MCF 10A (cell line): ENCODE measurements around the gene ATXN2. TPM values are rescaled to one million over a fixed set of nuclear protein-coding genes. Genes with fewer than 3 reads are reported as not detected.

ENCODE experiments used
- BruUV-seq: library from RNA; stranded (reverse); fragments of 400-500 nt; replicated peaks from 2 replicates; lab custom pipeline; 2021; lab: Mats Ljungman, UMichigan
- CTCF ChIA-PET: fragments of 300-600 bp; sonication (Branson Sonifier 250); formaldehyde crosslinking; extraction: SDS; loops from one replicate; lab custom pipeline; 2021; ENCODE audit warnings: antibody characterized with exemption, inconsistent platforms; lab: Yijun Ruan, JAX
- POLR2A ChIA-PET: fragments of 300-600, 350-650 bp; sonication (Branson Sonifier 250); formaldehyde crosslinking; extraction: SDS; loops from one replicate; lab custom pipeline; 2020; ENCODE audit warnings: antibody characterized with exemption, inconsistent platforms; lab: Yijun Ruan, JAX
- DNase-seq: peaks from one replicate; pipeline ENCODE4 v3.0.0-alpha.2; 2018; ENCODE audit not compliant: unreplicated experiment
- H3K27ac Mint-ChIP-seq: one replicate; pipeline ENCODE4 v1.8.0; 2022; ENCODE audit warnings: mild to moderate bottlenecking, low read depth, mixed read lengths; ENCODE audit not compliant: unreplicated experiment
- H3K27me3 Mint-ChIP-seq: one replicate; pipeline ENCODE4 v1.8.0; 2022; ENCODE audit warnings: mixed read lengths; ENCODE audit not compliant: insufficient read depth, unreplicated experiment
- H3K36me3 Mint-ChIP-seq: one replicate; pipeline ENCODE4 v1.8.0; 2022; ENCODE audit warnings: mild to moderate bottlenecking, moderate library complexity, mixed read lengths; ENCODE audit not compliant: insufficient read depth, unreplicated experiment
- H3K4me1 Mint-ChIP-seq: one replicate; pipeline ENCODE4 v1.8.0; 2022; ENCODE audit warnings: mixed read lengths; ENCODE audit not compliant: insufficient read depth, unreplicated experiment
- H3K4me3 Mint-ChIP-seq: one replicate; pipeline ENCODE4 v1.8.0; 2022; ENCODE audit warnings: mild to moderate bottlenecking, moderate library complexity, mixed read lengths; ENCODE audit not compliant: unreplicated experiment
- H3K9me3 Mint-ChIP-seq: one replicate; pipeline ENCODE4 v1.8.0; 2022; ENCODE audit warnings: mixed read lengths; ENCODE audit not compliant: unreplicated experiment
- intact Hi-C: fragments of 100-400 bp; cut with micrococcal nuclease; formaldehyde crosslinking; loops from 2 replicates; pipeline ENCODE4 v1.14.1; 2022
- total RNA-seq: library from RNA; stranded (reverse); gene quantifications from 2 replicates; pipeline ENCODE4 v1.2.3, GENCODE V29; 2022
- TF ChIP-seq, protein P1 (sequence below): fragments of 200-600 bp; IDR thresholded peaks from one replicate; pipeline ENCODE4 v1.8.0; 2022; ENCODE audit warnings: antibody characterized with exemption, mild to moderate bottlenecking; ENCODE audit not compliant: unreplicated experiment

The ATXN2 gene
- total RNA-seq, 1 experiment from 2014 or later, result 70.6 TPM

DNA sequence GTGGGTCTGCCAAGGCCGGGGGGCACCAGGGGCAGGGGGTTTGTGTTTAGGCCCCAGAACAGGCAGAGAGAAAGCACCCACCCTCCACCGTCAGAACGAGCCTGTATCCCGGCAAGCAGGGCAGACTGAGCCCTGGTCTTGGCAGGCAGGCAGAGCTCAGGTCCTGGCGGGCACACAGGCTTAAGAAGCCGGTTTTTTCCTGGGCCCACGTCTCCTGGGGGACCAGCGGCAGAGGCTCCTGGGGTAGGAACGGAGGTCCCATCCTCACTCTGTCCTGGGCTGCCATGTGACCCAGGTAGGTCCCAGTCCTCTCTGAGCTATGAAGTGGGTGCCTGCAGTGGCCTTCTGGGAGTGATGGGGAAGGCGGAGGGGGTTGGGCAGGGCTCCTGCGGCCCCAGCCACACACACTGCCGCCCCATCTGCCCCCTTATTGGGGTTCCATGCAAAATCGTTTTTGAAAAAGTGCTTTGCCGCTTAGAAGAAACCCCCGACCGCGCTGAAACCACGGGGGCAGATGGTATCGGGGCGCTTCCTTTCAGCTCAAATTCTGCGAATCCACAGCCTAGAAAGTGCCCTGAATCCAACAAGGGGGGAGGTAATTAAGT lies 169.2 kb downstream of the ATXN2 start:
- ChIA-PET CTCF (interaction anchor here (0.5 to 1.8 kb wide), 5 partner anchors 11 to 33 kb away, joined by 3 to 6 read pairs (median 4); no protein-coding TSS in a partner anchor), POLR2A (interaction anchor here (0.6 to 0.7 kb wide), 3 partner anchors 22 to 662 kb away, joined by 3 to 4 read pairs (median 4); no protein-coding TSS in a partner anchor)
- DNase-seq, result no peak
- Mint-ChIP-seq H3K27me3 (no peaks in the 10 kb centered on the region), H3K27ac (no peak overlapping the region), H3K36me3 (no peaks in the 10 kb centered on the region), H3K4me1 (peaks cover 28% of the 10 kb centered on the region), H3K9me3 (no peaks in the 10 kb centered on the region), H3K4me3 (no peak overlapping the region)
- intact Hi-C loops, result no loop called here
- no TSS peak for BruUV-seq
- TF ChIP-seq, protein P1, sequence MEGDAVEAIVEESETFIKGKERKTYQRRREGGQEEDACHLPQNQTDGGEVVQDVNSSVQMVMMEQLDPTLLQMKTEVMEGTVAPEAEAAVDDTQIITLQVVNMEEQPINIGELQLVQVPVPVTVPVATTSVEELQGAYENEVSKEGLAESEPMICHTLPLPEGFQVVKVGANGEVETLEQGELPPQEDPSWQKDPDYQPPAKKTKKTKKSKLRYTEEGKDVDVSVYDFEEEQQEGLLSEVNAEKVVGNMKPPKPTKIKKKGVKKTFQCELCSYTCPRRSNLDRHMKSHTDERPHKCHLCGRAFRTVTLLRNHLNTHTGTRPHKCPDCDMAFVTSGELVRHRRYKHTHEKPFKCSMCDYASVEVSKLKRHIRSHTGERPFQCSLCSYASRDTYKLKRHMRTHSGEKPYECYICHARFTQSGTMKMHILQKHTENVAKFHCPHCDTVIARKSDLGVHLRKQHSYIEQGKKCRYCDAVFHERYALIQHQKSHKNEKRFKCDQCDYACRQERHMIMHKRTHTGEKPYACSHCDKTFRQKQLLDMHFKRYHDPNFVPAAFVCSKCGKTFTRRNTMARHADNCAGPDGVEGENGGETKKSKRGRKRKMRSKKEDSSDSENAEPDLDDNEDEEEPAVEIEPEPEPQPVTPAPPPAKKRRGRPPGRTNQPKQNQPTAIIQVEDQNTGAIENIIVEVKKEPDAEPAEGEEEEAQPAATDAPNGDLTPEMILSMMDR, result no peak

DNA sequence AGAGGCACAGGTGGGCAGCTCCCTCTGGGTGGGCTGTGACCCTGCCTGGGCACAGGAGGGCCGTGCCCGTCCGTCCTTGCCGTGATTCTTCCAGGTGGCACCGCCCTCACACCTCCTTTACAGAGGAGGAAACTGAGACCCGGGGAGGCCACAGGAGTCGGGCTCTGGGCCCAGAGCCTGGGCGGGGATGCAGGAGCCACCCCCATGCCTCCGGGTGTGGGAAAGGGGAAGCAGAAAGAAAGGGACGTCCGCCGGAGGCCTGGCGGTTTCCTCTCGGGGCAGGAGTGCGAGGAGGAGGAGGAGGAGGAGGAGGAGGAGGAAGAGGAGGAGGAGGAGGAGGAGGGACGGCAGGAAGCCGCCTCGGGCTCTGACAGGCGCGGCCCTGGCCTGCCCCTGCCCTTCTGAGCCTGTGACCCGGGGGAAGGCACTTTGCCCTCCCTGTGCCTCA lies 170.4 kb downstream of the ATXN2 start:
- TF ChIP-seq, protein P1, result no peak
- no peak overlapping the region for H3K4me3 Mint-ChIP-seq
- H3K9me3 Mint-ChIP-seq, result no peaks in the 10 kb centered on the region
- H3K27me3 Mint-ChIP-seq, result no peaks in the 10 kb centered on the region
- H3K27ac Mint-ChIP-seq, result peak overlapping the region; percentile 51
- no TSS peak for BruUV-seq
- no peaks in the 10 kb centered on the region for H3K36me3 Mint-ChIP-seq
- ChIA-PET CTCF (interaction anchor here (1.4 to 1.8 kb wide), 3 partner anchors 21 to 32 kb away, joined by 4 to 6 read pairs (median 6); no protein-coding TSS in a partner anchor), POLR2A (no interaction called here)
- no peak for DNase-seq
- peaks cover 20% of the 10 kb centered on the region for H3K4me1 Mint-ChIP-seq
- intact Hi-C loops, result no loop called here

DNA sequence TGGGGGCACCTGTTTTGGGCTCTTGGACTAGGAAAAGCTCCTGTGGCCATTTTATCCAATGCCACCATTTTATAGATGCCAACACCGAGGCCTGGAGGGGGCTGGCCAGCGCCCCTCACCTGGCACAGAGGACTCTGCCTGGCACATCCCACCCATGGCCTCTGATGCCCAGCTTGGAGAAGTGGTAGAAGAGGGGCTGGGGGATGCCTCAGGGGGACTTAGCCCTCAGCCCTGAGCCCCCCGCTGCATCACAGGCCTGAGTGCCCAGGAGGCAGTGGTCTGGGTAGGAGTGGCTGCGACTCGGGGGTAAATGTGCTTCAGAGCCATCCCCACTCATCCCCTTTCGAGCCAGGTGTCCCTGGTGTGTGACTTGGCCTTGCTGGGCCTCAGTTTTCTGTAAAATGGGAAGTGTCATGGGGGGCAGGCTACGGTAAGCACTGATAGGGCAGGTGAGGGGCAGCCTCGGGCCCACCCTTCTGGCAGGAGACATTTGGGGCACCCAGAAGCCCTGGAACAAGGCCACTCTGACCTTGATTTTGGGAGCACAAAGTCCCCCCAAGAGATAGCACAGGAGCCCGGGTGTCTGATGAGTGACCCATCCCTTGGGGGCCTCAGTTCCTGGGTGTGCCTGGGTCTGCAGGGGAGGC lies 170.9 kb downstream of the ATXN2 start:
- peak overlapping the region; percentile 51 for H3K27ac Mint-ChIP-seq
- TF ChIP-seq, protein P1, result no peak
- DNase-seq, result no peak
- H3K27me3 Mint-ChIP-seq, result no peaks in the 10 kb centered on the region
- no peaks in the 10 kb centered on the region for H3K9me3 Mint-ChIP-seq
- no TSS peak for BruUV-seq
- CTCF ChIA-PET, result interaction anchor here (1.4 to 1.9 kb wide), 3 partner anchors 23 to 31 kb away, joined by 6 read pairs; no protein-coding TSS in a partner anchor
- intact Hi-C loops, result no loop called here
- no peak overlapping the region for H3K4me3 Mint-ChIP-seq
- peaks cover 20% of the 10 kb centered on the region for H3K4me1 Mint-ChIP-seq
- POLR2A ChIA-PET, result no interaction called here
- no peaks in the 10 kb centered on the region for H3K36me3 Mint-ChIP-seq

DNA sequence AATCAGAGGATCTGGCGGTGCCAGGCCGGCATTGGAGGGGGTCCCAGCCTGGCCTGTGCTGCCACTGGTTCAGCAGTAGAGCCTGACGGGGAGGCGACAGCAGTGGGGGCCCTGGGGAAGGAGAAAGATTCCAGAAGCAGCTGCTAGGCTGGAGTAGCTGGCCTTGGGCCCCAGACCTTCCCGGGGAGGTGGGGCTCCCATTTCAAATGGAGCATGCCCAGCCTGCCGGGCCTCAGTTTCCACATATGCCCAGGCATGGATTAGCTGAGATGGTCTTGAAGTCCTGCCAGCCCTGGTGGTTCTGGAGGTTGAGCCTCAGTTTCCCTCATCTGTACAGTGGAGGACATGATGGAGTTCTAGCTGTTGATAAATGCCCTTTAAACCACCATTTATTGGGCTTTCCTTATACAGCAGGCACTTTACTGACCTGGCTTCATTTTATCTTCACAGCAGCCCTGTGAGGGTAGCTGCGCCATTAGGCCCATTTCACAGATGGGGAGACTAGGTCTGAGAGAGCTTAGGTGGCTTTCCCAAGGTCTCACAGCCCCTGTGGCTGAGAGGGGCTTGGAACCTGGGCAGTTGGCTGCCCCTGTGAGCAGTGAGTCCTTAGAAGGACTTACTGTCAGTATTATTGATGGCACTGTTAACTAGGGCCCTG lies 171.6 kb downstream of the ATXN2 start:
- Mint-ChIP-seq H3K27ac (no peak overlapping the region), H3K36me3 (no peaks in the 10 kb centered on the region), H3K9me3 (no peaks in the 10 kb centered on the region), H3K4me3 (no peak overlapping the region), H3K4me1 (peaks cover 16% of the 10 kb centered on the region), H3K27me3 (no peaks in the 10 kb centered on the region)
- POLR2A ChIA-PET, result interaction anchor here (1.1 kb wide), 1 partner anchor 15 kb away, joined by 3 read pairs; no protein-coding TSS in a partner anchor
- TF ChIP-seq, protein P1, result no peak
- no peak for DNase-seq
- intact Hi-C loops, result no loop called here
- CTCF ChIA-PET, result interaction anchor here (0.6 to 1.9 kb wide), 2 partner anchors 24 to 53 kb away, joined by 3 to 6 read pairs; no protein-coding TSS in a partner anchor
- BruUV-seq, result no TSS peak
